Amygdala (tissue), 56 donors: ENCODE results near the gene CMYA5.
A peak's percentile ranks its signal among the peaks of the same experiment; 100 is the strongest.
"Not testable (repeated sequence)": the region's sequence is repeated elsewhere in the genome, so short reads cannot be mapped to it uniquely, and the experiment has no call there.

Experiments used
- DNase-seq, 56 donors: peaks; one replicate each; lab custom pipeline; 2025; lab: John Stamatoyannopoulos, UW

CMYA5 gene

GRCh38 chr5:79702606-79703380 is 13.2 kb downstream of the CMYA5 start:
- peak in 2 of 56 donors; percentile 1 to 16 for DNase-seq

- DNase-seq = no peak
Observed at GRCh38 chr5:79703381-79703645, 13.7 kb downstream of the CMYA5 start.

- DNase-seq = no peak
Observed at GRCh38 chr5:79704553-79704952, 14.9 kb downstream of the CMYA5 start.

- no peak for DNase-seq
Observed at GRCh38 chr5:79705632-79706031, 16.0 kb downstream of the CMYA5 start.

GRCh38 chr5:79706317-79706716 is 16.7 kb downstream of the CMYA5 start:
- not testable (repeated sequence) for DNase-seq

GRCh38 chr5:79707535-79707934 is 17.9 kb downstream of the CMYA5 start:
- no peak for DNase-seq

GRCh38 chr5:79712741-79713140 is 23.1 kb downstream of the CMYA5 start:
- no peak for DNase-seq

GRCh38 chr5:79713727-79714126 is 24.1 kb downstream of the CMYA5 start:
- no peak for DNase-seq

- no peak for DNase-seq
Observed at GRCh38 chr5:79716839-79717238, 27.2 kb downstream of the CMYA5 start.

GRCh38 chr5:79720096-79720495 is 30.5 kb downstream of the CMYA5 start:
- no peak for DNase-seq

GRCh38 chr5:79727451-79728355 is 38.1 kb downstream of the CMYA5 start:
- DNase-seq = no peak

GRCh38 chr5:79728396-79728795 is 38.8 kb downstream of the CMYA5 start:
- DNase-seq = no peak

- no peak for DNase-seq
Observed at GRCh38 chr5:79729679-79730078, 40.0 kb downstream of the CMYA5 start.

GRCh38 chr5:79730564-79730963 is 40.9 kb downstream of the CMYA5 start:
- DNase-seq = no peak

- DNase-seq = no peak
Observed at GRCh38 chr5:79731775-79732174, 42.1 kb downstream of the CMYA5 start.

GRCh38 chr5:79736528-79737514 is 47.2 kb downstream of the CMYA5 start:
- DNase-seq = no peak

GRCh38 chr5:79738349-79738748 is 48.7 kb downstream of the CMYA5 start:
- no peak for DNase-seq

- no peak for DNase-seq
Observed at GRCh38 chr5:79742549-79743136, 53.0 kb downstream of the CMYA5 start.

- DNase-seq = no peak
Observed at GRCh38 chr5:79743846-79744605, 54.4 kb downstream of the CMYA5 start.

- no peak for DNase-seq
Observed at GRCh38 chr5:79745255-79745654, 55.6 kb downstream of the CMYA5 start.
